ENCODE measurements around the gene ASCC2. TPM values are rescaled to one million over a fixed set of nuclear protein-coding genes. Genes with fewer than 3 reads are reported as not detected.

ASCC2 gene
- total RNA-seq, 1 donor from 2014 or later = 85.5 TPM

DNA sequence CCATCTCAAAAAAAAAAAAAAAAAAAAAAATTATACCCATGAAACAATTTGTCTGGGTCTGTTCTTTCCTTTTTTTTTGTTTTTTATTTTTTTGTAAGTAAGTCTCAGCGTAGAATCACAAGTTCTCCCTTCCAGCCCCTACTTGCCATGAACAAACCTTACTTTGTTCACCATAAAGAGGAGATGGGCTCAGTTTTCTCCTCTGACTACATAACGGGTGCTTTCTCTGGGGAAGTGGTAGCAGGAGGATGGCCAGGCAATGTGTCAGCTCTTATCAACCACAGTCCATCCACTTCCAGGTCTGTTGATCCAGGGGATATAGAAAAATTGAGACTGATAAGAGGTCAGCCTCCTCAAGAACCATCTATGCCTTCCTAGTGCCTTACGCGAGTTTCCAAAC, 11.0 kb downstream of the ASCC2 start:
- H3K27me3 Mint-ChIP-seq (ENCODE audit: unreplicated experiment) = peaks cover 6% of the 10 kb centered on the region
- H3K36me3 Mint-ChIP-seq (ENCODE audit: low read depth, unreplicated experiment) = peaks cover 50% of the 10 kb centered on the region
- no peak overlapping the region for H3K27ac Mint-ChIP-seq (ENCODE audit: unreplicated experiment)
- no peaks in the 10 kb centered on the region for H3K9me3 Mint-ChIP-seq (ENCODE audit: unreplicated experiment)
- no peak overlapping the region for H3K4me3 Mint-ChIP-seq (ENCODE audit: unreplicated experiment)
- H3K4me1 Mint-ChIP-seq (ENCODE audit: unreplicated experiment) = peaks cover 41% of the 10 kb centered on the region
- TF ChIP-seq, protein P1, sequence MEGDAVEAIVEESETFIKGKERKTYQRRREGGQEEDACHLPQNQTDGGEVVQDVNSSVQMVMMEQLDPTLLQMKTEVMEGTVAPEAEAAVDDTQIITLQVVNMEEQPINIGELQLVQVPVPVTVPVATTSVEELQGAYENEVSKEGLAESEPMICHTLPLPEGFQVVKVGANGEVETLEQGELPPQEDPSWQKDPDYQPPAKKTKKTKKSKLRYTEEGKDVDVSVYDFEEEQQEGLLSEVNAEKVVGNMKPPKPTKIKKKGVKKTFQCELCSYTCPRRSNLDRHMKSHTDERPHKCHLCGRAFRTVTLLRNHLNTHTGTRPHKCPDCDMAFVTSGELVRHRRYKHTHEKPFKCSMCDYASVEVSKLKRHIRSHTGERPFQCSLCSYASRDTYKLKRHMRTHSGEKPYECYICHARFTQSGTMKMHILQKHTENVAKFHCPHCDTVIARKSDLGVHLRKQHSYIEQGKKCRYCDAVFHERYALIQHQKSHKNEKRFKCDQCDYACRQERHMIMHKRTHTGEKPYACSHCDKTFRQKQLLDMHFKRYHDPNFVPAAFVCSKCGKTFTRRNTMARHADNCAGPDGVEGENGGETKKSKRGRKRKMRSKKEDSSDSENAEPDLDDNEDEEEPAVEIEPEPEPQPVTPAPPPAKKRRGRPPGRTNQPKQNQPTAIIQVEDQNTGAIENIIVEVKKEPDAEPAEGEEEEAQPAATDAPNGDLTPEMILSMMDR (IDR thresholded peaks at IDR 0.05; ENCODE audit: unreplicated experiment) = no peak
- no peak for DNase-seq (ENCODE audit: low spot score)

DNA sequence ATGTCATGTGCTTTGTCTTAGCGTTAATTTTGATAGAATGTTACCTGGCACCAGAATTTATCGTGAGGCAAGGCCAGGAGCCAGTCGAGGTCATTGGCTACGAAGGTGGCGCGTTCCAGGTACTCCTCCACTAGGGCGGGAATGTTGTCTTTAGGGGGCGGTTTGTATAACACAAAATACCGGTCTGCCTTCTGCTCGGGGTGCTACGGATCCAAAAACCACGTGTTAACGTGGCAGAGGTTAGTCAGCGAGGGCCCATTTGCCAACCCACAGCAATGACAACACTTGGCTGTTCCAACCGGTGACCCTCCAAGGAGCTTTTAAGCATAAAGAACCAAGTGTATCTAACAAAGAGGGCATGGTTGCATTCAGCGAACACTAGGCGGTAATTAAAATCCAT, 12.5 kb downstream of the ASCC2 start:
- peaks cover 30% of the 10 kb centered on the region for H3K4me1 Mint-ChIP-seq (ENCODE audit: unreplicated experiment)
- no peak overlapping the region for H3K27ac Mint-ChIP-seq (ENCODE audit: unreplicated experiment)
- no peak overlapping the region for H3K4me3 Mint-ChIP-seq (ENCODE audit: unreplicated experiment)
- H3K9me3 Mint-ChIP-seq (ENCODE audit: unreplicated experiment) = no peaks in the 10 kb centered on the region
- peaks cover 45% of the 10 kb centered on the region for H3K36me3 Mint-ChIP-seq (ENCODE audit: low read depth, unreplicated experiment)
- TF ChIP-seq, protein P1 (IDR thresholded peaks at IDR 0.05; ENCODE audit: unreplicated experiment) = no peak
- DNase-seq (ENCODE audit: low spot score) = no peak
- H3K27me3 Mint-ChIP-seq (ENCODE audit: unreplicated experiment) = peaks cover 6% of the 10 kb centered on the region

DNA sequence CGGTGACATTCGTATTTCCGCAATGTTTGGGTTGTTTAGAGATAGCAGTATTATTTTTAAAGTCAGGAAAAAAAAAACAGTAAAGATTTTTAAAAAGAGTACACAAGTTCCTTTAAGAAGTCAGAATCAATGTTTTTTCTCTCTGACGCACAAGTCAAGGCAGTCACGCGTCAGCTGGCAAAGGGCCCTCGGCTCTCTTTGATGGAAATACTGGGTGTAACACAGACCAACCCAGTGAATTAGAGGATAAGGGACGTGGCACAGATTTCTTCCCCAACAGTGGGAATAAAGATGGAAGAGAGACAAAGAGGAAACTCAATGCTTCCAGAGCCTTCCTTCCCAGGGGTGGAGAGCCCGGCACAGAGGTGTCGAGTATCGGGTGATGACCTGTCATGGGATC, 13.4 kb downstream of the ASCC2 start:
- Mint-ChIP-seq H3K4me1 (ENCODE audit: unreplicated experiment) (peaks cover 21% of the 10 kb centered on the region), H3K36me3 (ENCODE audit: low read depth, unreplicated experiment) (peaks cover 42% of the 10 kb centered on the region), H3K9me3 (ENCODE audit: unreplicated experiment) (no peaks in the 10 kb centered on the region), H3K4me3 (ENCODE audit: unreplicated experiment) (peak overlapping the region; percentile 76), H3K27me3 (ENCODE audit: unreplicated experiment) (peaks cover 6% of the 10 kb centered on the region), H3K27ac (ENCODE audit: unreplicated experiment) (no peak overlapping the region)
- DNase-seq (ENCODE audit: low spot score) = no peak
- TF ChIP-seq, protein P1 (IDR thresholded peaks at IDR 0.05; ENCODE audit: unreplicated experiment) = no peak

DNA sequence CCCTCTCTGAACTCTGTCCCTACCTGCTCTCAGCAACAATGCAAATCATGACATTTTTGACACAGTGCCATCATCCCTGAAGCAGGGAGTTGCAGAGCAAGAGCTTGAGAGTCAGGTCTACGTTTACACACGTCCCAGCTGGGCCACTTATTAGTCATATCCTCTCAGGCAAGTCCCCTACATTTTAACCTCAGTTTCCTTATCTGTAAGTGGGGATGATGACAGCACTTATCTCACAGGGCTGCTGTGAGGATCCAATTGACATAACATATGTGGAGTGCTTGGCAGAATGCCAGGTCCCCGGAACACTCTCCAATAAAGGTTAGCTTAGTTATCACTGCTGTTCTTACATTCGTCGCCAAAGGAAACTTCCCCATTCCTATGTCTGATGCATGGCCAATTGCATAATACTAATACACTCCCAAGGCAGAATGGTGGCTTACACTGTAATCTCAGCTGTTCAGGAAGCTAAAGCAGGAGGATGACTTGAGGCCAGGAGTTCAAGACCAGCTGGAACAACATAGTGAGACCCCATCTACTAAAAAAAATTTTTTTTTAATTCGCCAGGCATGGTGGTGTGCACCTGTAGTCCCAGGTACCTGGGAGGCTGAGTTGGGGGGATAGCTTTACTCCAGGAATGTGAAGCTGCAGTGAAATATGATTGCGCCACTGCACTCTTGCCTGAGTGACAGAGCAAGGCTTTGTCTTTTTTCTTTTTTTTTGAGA, 16.6 kb downstream of the ASCC2 start:
- Mint-ChIP-seq H3K36me3 (ENCODE audit: low read depth, unreplicated experiment) (peaks cover 55% of the 10 kb centered on the region), H3K4me1 (ENCODE audit: unreplicated experiment) (peaks cover 4% of the 10 kb centered on the region), H3K27ac (ENCODE audit: unreplicated experiment) (no peak overlapping the region), H3K9me3 (ENCODE audit: unreplicated experiment) (no peaks in the 10 kb centered on the region), H3K27me3 (ENCODE audit: unreplicated experiment) (peaks cover 2% of the 10 kb centered on the region), H3K4me3 (ENCODE audit: unreplicated experiment) (no peak overlapping the region)
- no peak for DNase-seq (ENCODE audit: low spot score)
- TF ChIP-seq, protein P1 (IDR thresholded peaks at IDR 0.05; ENCODE audit: unreplicated experiment) = no peak

DNA sequence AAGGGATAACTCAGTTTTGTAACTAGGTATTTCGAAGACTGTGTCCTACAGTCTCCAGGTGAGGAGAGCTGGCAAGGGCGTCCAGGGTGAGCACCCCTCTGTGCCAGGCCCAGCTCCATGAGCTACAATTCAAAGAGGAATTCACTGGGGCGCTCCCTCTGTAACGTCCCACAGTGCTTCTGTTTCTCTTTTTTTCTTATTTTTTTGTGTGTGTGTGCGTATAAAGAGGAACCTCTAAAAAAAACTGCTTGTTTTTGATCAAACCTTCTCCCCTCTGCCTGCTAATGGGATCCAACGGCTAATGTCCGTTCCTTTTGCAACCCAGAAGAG, 17.1 kb downstream of the ASCC2 start:
- Mint-ChIP-seq H3K4me3 (ENCODE audit: unreplicated experiment) (no peak overlapping the region), H3K27ac (ENCODE audit: unreplicated experiment) (no peak overlapping the region), H3K9me3 (ENCODE audit: unreplicated experiment) (no peaks in the 10 kb centered on the region), H3K4me1 (ENCODE audit: unreplicated experiment) (peaks cover 4% of the 10 kb centered on the region), H3K27me3 (ENCODE audit: unreplicated experiment) (peaks cover 2% of the 10 kb centered on the region), H3K36me3 (ENCODE audit: low read depth, unreplicated experiment) (peaks cover 58% of the 10 kb centered on the region)
- TF ChIP-seq, protein P1 (IDR thresholded peaks at IDR 0.05; ENCODE audit: unreplicated experiment) = no peak
- DNase-seq (ENCODE audit: low spot score) = no peak

Data from endothelial cell (in vitro differentiated cells).